GM19193 (cell line): Measurements from ENCODE around the gene OPHN1.

Experiments
- POLR2A ChIP-seq: IDR thresholded peaks from 4 replicates; pipeline ENCODE4 v1.6.1; 2011; ENCODE audit not compliant: insufficient read depth, insufficient read length; ENCODE audit errors: extremely low read depth

Gene OPHN1

GRCh38 chrX:68186552-68187262 is 246.6 kb downstream of the OPHN1 start:
- TF ChIP-seq POLR2A = no peak

- no peak for TF ChIP-seq POLR2A
Observed at GRCh38 chrX:68185161-68185560, 248.1 kb downstream of the OPHN1 start.

- TF ChIP-seq POLR2A = no peak
Observed at GRCh38 chrX:68183612-68184214, 249.6 kb downstream of the OPHN1 start.

- no peak for TF ChIP-seq POLR2A
Observed at GRCh38 chrX:68180579-68180978, 252.7 kb downstream of the OPHN1 start.

- no peak for TF ChIP-seq POLR2A
Observed at GRCh38 chrX:68179355-68179754, 253.9 kb downstream of the OPHN1 start.

GRCh38 chrX:68177542-68177941 is 255.8 kb downstream of the OPHN1 start:
- no peak for TF ChIP-seq POLR2A

GRCh38 chrX:68175562-68175961 is 257.7 kb downstream of the OPHN1 start:
- no peak for TF ChIP-seq POLR2A

- TF ChIP-seq POLR2A = no peak
Observed at GRCh38 chrX:68163441-68163840, 269.9 kb downstream of the OPHN1 start.

GRCh38 chrX:68147848-68148247 is 285.4 kb downstream of the OPHN1 start:
- TF ChIP-seq POLR2A = no peak

GRCh38 chrX:68146054-68146453 is 287.2 kb downstream of the OPHN1 start:
- no peak for TF ChIP-seq POLR2A

- no peak for TF ChIP-seq POLR2A
Observed at GRCh38 chrX:68139791-68140190, 293.5 kb downstream of the OPHN1 start.

GRCh38 chrX:68133181-68133580 is 300.1 kb downstream of the OPHN1 start:
- TF ChIP-seq POLR2A = no peak

- TF ChIP-seq POLR2A = no peak
Observed at GRCh38 chrX:68132749-68133148, 300.5 kb downstream of the OPHN1 start.

GRCh38 chrX:68121835-68122234 is 311.5 kb downstream of the OPHN1 start:
- no peak for TF ChIP-seq POLR2A

- TF ChIP-seq POLR2A = no peak
Observed at GRCh38 chrX:68121371-68121770, 311.9 kb downstream of the OPHN1 start.

- no peak for TF ChIP-seq POLR2A
Observed at GRCh38 chrX:68115371-68115770, 317.9 kb downstream of the OPHN1 start.
